ENCODE data around the gene DCC.

The DCC gene

DNA sequence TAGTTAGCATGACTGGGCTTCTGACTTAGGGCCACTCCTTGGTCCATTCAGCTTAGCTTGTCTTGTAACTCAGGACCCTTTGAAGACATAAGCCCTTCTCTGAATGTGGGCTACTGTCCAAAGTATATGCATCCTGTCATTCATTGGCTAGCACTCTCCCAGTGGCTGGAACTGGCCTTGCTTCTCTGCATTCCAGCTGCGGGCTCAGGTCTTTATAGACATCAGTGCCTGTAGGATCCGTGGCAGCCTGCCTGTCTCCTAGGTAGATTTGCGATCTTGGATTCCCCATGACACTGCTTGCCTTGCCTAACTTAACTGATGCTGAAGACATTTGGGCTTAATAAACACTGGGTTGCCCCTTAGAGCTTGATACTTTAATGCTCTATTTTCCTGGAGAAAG, 170.1 kb downstream of the DCC start:
- ATAC-seq = no peak

DNA sequence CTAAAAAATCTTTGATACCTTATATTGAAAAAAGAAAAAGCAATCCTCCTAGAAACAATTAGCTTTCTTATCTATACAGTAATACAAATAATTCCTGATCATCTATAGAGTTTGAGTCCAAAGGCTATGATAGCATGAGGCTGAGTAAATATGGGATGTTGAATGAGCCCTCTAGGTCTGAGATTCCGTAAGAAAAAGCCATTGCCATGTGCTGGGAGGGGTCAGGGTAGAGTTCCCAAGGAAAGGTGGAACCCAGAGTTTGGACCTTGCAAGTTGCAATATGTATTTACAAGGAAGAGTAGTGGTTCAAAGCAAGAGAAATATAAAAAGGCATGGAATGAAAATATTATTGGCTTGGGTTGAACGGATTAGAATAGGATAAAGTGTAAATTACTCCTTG, 178.1 kb downstream of the DCC start:
- no peak for ATAC-seq

DNA sequence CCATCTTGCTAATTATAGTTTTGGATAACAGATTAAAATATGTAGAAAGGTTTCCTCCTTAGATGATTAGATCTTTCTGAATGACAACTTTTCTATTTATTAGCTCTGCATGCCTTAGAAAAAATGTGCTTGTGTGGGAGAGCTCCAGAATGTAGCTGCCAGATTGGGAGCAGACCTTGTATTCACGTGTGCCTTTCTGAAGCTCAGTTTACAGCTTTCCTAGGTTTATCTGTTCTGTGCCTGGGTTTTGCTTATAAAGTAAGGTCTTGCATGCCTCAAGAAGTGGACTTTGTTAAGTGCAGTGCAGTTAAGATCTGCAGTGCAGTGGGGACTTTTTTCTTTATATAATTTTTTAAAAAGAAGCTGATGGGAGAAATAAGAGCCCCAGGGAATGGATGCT, 179.0 kb downstream of the DCC start:
- ATAC-seq = no peak

DNA sequence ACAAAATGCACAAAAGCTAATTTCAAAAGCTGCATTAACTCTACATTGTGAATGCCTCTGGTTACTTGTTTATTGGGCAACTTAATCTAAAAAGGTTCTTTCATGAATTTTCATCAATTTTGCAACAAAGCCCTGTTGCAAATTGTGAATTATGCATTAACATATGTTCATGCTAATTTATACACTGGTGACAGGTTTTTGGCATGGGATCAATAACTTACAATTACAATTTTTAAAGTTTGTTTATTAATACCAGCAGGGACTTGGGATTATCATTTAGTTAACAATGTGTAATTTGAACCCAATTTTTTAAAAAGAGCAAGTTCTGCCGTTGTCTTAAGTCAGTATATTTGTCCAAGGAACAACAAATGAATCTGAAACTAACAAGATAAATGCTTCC, 183.6 kb downstream of the DCC start:
- no peak for ATAC-seq

DNA sequence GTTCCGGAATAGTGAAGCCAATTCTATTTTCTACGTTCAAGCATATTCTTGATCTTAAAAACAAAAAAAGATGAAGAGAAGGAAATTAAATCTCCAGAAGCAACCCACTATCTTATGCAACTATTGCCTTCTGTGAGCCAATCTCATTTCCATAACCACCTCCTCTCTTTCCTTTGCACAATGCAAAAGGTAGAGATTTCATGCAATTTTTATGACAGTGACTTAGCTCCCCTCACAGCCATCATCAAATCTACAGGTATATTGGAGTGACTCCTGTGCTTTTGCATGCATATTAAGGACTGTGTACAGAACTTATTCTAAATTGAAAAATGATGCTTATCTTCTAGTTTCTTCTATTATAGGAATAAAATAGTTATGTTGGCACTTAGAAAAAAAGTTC, 191.8 kb downstream of the DCC start:
- no peak for ATAC-seq

DNA sequence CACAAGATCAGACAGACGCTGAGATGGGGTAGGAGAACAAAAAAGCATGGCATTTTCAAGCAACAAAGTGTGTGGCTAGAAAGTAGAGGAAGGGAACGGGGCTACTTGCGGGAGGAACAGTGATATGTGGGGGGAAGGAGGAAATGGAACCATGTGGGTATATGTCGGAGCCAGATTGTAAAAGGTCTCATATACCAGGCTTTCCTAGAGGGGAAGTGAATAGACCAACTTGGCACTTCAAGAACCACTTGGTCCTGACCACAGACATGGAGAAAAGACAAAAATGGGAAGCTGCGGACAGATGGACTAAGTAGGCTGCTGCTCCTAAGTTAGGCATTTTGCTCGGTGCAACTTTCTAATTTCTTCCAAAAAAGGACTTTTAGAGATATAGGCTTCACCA, 196.0 kb downstream of the DCC start:
- ATAC-seq = no peak

DNA sequence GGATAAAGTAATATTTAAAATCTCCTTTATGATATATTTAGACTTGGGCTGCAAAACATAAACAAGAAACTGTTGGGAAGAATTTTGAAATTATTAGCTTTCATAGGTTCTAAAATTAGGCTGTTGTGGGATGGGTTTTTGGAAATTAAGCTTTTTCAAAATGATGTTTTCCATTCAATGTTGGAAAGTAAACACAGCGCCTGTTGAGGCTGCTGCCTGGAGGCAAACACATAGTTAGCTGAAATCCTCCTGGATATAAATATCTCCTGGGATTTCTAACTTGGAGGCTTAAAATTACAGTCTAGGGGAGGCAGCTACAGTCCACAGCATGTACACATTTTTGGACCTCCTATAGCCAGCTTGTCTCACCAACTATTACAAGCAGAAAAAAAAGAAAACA, 197.3 kb downstream of the DCC start:
- ATAC-seq = no peak

DNA sequence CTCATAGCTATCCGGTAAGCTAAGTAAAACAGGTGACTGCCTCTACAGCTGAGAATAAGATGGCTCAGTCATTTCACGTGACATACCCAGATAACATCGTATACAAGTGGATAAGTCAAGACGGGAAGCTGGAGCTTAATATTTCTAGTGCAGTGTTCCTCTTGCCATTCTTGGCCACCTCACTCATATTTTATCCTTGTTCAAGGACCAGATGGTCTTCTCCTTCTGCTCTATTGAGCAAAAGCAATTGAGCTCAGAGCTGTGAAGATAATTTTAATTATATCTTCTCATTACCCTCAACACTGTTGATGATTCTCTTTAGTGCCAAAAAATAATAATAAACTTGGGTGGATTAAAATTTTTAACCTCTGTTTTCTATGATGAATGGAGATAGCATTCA, 201.1 kb downstream of the DCC start:
- no peak for ATAC-seq

DNA sequence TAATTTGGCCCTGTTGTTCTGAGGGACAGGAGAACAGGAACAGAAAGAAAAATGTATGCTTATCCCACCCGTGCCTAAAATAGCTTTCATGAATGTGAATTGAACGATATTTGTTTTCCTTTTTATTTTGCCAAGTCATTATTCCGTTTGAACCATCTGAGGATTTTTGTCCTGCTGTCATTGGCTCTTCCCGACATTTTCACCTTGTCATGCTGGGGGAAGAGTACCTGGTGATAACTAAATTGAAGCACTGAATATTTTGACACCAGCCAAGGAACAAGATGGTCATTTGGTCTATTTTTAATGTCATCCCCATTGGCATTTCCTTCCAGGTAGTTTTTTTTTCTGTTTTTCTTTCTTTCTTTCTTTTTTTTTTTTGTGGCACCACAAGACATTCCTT, 204.1 kb downstream of the DCC start:
- ATAC-seq = no peak

DNA sequence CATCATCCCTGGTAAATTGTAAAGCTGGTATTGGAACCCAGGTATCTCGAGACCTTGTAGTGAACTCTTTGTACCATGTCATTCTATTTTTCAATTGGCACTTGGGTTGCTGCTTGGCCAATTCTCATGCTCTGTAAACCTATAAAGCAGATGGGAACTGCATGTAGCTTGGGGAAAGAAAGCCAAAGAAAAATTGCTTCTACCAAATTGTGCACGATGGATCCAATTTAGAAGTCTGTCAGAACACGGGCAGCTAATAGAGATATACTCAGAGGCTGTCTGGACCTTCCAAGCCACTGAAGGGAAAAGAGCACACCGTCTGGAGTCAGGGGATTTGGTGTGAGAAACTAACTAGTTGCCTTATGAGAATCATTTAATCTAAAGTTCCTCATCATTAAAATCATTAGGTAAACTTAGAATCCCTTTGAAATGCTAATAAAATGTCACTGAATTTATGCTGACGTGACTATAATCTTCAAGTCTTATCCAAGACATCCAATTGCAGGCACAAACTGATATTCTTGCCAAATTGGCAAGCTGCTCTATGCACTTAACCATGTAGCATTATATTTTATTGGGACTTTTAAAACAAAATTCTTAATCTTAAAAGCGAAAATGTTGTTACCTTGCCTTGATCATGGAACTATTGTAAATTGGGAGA, 206.8 kb downstream of the DCC start:
- ATAC-seq = no peak

DNA sequence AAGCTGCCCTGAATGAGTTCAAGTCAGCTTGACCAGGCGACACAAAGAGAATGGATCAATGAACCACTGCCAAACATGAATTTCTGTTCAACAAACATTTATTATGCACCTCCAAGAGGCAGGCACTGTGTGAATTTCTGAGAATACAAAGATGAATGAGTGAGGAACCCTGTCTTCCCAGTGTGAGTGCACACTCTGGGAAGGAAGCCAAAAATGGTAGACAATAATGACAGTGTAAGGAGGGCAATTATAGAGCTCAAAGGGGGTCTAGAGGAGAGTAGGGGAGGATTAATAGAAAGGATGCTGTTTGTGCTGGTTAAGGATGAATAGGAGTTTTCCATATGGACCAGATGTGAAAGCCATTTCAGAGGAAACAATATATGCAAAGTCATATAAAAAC, 213.4 kb downstream of the DCC start:
- no peak for ATAC-seq

DNA sequence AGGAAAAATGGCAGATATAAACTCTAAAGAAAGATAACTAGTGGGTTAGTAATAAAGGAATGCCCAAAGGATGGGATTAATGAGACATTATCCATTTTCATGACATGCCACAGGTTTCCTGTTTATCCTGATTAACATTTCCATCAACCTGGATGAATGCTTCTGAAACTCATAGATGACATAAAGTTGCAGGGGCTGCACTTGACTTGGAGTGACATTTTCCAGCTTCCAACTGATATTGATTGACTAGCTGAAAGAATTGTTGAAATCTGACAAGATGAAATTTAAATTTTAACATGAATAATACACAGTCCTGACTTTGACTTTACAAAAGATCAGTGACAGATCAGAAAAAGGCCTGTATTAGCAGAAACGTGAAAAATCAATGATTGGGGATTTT, 214.2 kb downstream of the DCC start:
- ATAC-seq = no peak

DNA sequence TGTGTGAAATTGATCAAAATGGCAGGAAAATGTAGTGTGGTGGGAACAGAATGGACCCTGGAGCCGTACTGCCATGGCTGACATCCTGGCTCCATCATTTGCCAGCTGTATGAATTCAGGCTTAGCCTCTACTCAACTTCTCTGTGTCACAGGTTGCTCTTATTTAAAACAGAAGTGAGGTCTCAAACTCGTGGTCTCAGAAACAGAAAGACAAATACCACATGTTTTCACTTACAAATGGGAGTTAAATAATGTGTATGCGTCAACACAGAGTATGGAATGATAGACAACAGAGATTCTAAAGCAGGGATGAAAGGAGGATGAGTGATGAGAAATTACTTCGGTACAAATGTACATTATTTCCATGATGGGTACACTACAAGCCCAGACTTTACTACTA, 227.4 kb downstream of the DCC start:
- ATAC-seq = no peak

DNA sequence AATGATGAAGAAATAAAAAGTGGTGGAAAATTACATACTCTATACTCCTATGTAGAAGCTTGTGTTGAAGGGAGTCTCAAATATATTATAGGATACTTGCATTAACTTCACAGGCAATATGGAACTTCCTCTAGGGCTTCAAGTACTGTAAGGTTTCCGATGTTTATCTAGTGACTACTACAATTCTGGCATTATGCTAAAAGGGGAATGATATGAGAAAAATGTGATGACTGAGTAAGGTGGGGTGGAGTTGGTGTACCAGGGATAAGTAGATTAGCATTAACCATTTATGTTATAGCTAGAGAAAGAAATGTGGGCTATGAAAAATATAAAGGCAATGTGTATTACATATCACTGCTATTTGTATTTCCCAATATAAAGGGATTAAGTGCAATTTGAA, 229.5 kb downstream of the DCC start:
- no peak for ATAC-seq

DNA sequence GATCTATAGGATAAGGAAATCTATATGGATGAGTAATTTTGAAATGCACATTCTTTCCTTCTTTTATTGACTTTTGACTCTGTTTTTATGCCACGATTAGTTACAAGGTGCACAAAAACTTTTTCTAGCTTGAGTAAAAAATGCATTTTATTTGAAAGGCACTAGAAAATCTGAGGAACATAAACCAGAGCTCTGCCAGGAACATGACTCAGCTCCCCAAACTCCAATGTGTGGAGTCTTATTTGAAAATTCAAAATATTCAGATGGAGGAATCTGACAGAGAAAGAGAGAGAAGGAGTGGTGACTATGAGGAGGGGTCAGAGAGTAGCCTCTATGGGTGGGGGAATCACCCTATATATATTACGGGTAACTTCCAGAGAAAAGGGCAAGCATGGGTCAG, 231.0 kb downstream of the DCC start:
- no peak for ATAC-seq

DNA sequence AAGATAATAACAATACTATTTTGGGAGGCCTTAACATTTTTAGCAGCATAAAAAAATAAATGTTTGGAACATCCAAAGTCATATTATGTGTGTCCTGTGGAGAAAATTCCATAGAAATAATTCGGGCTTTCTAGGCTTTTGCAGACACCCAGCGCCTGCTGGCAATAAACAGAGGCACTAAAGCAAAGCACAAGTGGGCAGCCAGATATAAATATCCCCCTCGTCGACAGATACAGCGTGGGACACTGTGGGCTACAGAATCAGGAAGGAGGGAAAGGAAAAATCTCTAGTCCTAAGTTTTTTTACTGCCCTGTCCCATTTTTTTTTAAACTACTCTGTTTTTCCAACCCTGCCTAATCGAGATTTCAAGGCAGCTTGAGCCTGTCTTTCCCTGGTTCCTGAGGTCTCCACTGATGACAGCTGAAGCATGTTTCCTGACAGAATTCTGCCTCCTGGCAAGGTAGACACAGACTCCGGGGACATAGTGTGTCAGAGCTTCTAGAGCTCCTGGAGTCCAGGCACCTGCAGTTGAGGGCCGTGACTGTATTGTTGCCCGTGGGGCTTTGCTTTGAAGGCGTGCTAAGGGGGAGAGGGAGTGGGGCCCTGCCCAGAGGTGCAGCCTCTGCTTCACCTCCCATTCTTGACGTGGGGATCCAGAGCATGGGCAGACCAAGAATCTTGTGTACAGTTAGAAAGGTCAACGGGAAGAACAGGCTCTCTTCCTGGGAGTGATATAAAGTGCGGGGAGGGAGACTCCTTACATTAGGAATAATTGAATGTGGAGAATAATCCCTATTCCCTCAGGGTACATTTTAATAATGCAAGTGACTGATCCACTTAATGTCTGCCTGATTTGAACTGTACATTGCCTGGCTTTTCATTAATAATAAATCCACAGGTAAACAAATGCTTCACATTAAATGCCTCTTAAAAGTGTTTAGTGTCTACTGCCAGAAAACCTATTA, 232.3 kb downstream of the DCC start:
- ATAC-seq = no peak

DNA sequence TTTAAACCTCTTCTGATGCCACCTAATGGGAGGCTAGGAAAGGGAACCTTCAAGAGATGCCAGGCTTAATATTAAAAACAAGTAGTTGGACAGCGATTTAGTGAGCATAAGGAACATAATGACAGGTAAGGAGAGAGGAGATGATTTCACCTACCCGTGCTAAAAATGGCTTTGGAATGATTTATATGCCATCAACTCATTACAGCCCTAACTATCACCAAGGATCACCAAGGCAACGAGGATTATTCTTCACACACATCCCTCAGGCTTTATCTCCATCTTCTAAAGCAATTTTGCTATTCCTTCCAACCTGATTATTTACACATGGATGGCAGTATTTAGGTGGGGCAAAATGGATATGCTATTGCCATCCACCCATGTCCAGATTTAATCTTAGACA, 237.8 kb downstream of the DCC start:
- no peak for ATAC-seq

DNA sequence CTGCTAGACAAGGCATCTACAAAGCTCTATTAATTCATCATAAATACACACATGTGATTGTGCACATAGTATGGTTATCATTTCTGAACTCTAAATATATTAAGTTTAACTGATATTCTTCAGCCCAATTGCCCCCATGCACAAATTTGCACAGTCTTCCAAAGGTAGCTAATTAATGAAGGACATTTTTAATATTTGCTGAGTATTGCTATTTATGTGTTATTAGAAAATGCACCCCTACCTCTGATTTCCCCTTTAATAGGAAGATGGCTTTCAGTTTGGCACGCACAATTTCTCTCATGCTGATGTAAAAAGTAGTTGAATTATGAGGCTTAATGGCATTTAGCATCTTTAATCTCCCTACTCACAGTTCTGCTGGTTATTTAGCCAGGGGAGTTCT, 242.1 kb downstream of the DCC start:
- ATAC-seq = no peak

DNA sequence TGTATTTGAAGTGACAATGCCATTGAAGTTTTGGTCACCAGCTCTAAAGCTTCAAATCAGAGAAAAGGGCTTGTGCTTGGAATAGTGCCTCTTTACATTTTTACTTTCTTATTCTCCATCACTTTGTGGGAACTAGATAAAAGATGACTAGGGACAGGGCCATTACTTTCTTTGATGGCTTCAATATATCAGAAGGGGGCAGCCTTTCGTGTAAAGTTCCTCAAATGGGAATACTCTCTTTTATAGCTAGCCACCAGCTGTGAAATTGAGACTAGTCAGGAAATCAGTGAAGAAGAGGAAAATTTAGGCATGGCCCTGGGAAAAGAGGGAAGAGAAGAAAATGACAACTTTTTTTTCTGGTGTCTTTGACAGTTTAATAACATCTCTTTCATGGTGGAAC, 242.5 kb downstream of the DCC start:
- ATAC-seq = no peak

DNA sequence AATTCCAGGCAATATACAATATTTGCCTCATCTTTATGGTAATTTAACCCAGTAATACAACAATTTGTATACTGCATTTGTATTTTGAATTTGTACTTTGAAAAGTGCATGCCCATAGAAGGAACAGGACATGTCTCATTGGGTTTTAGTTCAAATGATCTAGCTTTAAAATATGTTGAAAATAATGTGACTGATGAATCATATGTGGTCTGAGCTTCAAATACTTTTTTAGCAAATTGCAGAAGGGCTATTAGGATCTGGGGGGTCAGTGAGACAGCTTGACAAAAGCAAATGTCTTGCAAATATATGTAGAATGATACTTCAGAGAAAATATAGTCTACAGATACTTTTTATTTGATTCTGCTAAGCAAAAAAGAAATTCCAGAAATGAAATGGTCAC, 248.9 kb downstream of the DCC start:
- no peak for ATAC-seq

DNA sequence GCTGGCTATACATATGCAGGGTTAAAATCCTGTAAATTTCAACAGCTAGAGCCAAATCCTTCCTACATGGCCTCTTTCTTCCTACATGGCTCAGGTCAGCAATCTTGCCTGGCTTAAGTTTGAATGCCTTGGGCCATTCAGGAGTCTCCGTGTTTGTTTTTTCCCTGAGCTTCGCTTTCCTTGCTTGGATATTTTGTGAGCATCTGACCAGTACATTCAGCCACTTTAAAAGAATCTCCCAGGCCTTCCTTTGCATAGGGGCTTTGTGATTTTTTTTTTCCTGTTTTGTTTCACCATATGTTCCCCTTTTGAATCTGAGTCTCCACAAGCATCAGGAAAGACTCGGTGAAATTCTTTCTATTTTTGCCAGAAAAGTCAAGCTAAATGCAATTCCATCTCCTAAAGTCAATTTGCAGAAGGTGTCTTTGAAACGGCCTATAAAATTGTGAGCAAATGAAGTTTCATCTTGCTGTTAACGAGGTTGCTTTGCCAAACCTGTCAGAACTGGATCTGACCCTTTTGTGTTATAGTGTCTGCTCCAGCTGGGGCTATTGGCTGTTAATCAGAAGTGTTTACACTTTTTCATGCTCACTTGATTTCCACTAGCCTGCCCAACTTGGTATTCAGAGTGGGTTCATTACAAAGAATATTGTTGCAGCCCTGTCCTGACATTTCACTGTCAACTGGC, 256.9 kb downstream of the DCC start:
- ATAC-seq = no peak

DNA sequence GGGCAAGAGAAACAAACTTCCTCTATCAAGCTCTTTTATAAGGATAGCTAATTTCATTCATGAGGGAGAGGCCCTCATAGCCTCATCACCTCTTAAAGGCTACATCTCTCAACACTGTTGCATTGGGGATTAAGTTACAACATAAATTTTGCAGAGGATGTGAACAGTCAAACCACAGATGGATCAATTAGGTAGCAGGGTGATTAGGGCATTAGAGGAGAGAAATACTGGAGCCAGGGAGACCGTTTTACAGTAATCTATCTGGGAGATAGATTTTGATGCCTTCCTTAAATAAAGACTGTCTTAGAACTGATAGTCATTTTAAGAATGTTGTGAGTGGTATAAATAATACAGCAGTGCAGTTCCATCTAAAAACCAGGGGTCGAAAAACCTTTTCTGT, 258.9 kb downstream of the DCC start:
- no peak for ATAC-seq

DNA sequence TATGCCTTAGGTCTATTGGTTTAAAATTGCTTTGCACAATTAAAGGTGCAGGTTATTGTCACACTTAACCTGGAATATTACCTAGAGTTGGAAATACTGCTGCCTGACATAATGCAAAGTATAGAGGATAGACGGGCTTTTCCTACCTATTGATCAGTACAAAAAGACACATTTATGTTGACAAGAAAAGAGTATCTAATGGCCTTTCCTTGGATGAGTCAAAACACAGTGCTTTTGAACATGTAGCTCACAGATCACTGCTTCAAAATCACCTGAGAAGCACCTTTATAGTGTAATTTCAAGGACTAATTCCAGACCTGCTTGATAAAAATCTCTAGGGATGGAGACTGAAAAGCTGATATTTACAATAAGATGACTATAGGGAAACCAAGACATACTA, 262.8 kb downstream of the DCC start:
- no peak for ATAC-seq

DNA sequence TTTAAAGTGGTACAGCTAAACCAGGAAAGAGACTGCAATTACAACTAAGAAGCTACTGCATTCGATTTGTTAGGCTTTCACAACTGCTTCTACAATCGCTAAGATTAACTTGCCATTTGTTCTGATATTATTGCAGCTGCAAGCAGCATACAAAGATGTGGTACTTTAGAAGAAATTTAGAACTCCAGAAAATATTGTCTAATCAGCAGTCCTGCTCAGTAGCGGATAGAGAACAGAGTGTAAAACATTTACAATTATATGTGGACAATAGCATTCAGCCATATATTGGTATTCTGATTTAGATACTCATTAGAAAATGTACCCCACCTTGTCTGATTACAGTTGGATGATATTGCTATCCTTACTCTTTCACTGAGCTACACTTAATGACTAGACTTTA, 265.3 kb downstream of the DCC start:
- ATAC-seq = no peak
